Body of pancreas (tissue), 4 donors: ENCODE results near the gene ZCCHC17. TPM values are rescaled to one million over a fixed set of nuclear protein-coding genes. Genes with fewer than 3 reads are reported as not detected.

ENCODE experiments used
- ATAC-seq: fragments of 150-250 bp; one replicate; pipeline ENCODE4 v1.9.1; 2016
- DNase-seq, 4 donors: peaks; one replicate each; pipeline ENCODE4 v3.0.0-alpha.2; 2019
- H3K27ac ChIP-seq, 4 donors: fragments of 200-600 bp; sonication (generic); 1 replicate in 3 of 4; 2 replicates in 1 of 4; pipeline versions ENCODE4 v1.5.1 to v1.6.1; 2016 to 2019; ENCODE audit warnings: mild to moderate bottlenecking in 1 of 4, mixed read lengths in 1 of 4, moderate library complexity in 1 of 4
- H3K27me3 ChIP-seq, 2 donors: fragments of 200-600 bp; sonication (generic); one replicate each; pipeline ENCODE4 v1.6.0; 2016; ENCODE audit warnings: mild to moderate bottlenecking in 1 of 2
- H3K36me3 ChIP-seq, 2 donors: fragments of 200-600 bp; sonication (generic); replicated peaks in 1 of 2; 2 replicates each; pipeline ENCODE4 v1.5.1; 2016; ENCODE audit warnings: low read depth in 2 of 2; ENCODE audit not compliant: insufficient read depth in 1 of 2
- H3K4me1 ChIP-seq: fragments of 200-600 bp; sonication (generic); one replicate; pipeline ENCODE4 v1.6.0; 2016
- H3K4me3 ChIP-seq, 2 donors: fragments of 200-600 bp; sonication (generic); 1 replicate in 1 of 2; 2 replicates in 1 of 2; pipeline ENCODE4 v1.5.1; 2016 to 2019
- H3K9me3 ChIP-seq, 3 donors: fragments of 200-600 bp; sonication (generic); 1 replicate in 2 of 3; 2 replicates in 1 of 3; pipeline ENCODE4 v1.5.1; 2016
- CTCF ChIP-seq, 7 experiments: fragments of 450-650 bp in 4 of 7; fragments of 200-600 bp in 3 of 7; sonication (generic) in 3 of 7; IDR thresholded peaks; one replicate each; pipeline ENCODE4 v1.5.1; 2016 to 2019; ENCODE audit warnings: antibody characterized with exemption in 7 of 7
- POLR2A ChIP-seq, 3 donors: fragments of 450-650 bp; IDR thresholded peaks; one replicate each; pipeline ENCODE4 v1.6.1; 2016; ENCODE audit warnings: antibody characterized with exemption in 3 of 3, mild to moderate bottlenecking in 2 of 3
- WGBS, 2 donors: methylation state at CpG; one replicate each; pipeline ENCODE4 v1.1.5; 2017; 5-methylcytosine and 5-hydroxymethylcytosine counted together
- intact Hi-C: fragments of 100-400 bp; cut with DNase I; formaldehyde crosslinking; loops from one replicate; pipeline ENCODE4 v1.15.1; 2023
- total RNA-seq, 2 donors: library from RNA; depleted of rRNA; stranded (reverse); fragments of >200 nt; gene quantifications; one replicate each; pipeline ENCODE4 v1.1.0, GENCODE V29; 2016

The ZCCHC17 gene
- total RNA-seq, 2 donors from 2014 or later = 8.0 to 9.2 TPM

- ATAC-seq = no peak
- Histone ChIP-seq H3K4me3 (no peak overlapping the region), H3K27ac (no peak overlapping the region), H3K4me1 (peaks cover 8% of the 10 kb centered on the region), H3K27me3 (no peaks in the 10 kb centered on the region), H3K9me3 (no peaks in the 10 kb centered on the region), H3K36me3 (peaks cover 0 to 2% of the 10 kb centered on the region in 2 donors)
- no peak for DNase-seq
- intact Hi-C loops = no loop called here
- TF ChIP-seq POLR2A (IDR thresholded peaks at IDR 0.05) = no peak
- TF ChIP-seq CTCF (IDR thresholded peaks at IDR 0.05) = no peak
- WGBS, 2 donors = 94 to 100% methylated on average over 1 to 3 of the region's 3 CpGs
Measured at GRCh38 chr1:31362032-31362431, 65.2 kb downstream of the ZCCHC17 start.

GRCh38 chr1:31364561-31365250 lies 67.9 kb downstream of the ZCCHC17 start:
- TF ChIP-seq POLR2A (IDR thresholded peaks at IDR 0.05) (no peak), CTCF (IDR thresholded peaks at IDR 0.05) (no peak)
- Histone ChIP-seq H3K36me3 (peaks cover 0 to 2% of the 10 kb centered on the region in 2 donors), H3K4me1 (peaks cover 18% of the 10 kb centered on the region), H3K27me3 (no peaks in the 10 kb centered on the region), H3K27ac (peak overlapping the region in 1 of 4 donors; percentile 32), H3K9me3 (no peaks in the 10 kb centered on the region), H3K4me3 (no peak overlapping the region)
- ATAC-seq = no peak
- 75 to 77% methylated on average over 3 of the region's 3 CpGs for WGBS, 2 donors
- DNase-seq = peak in 1 of 4 donors; percentile 31
- intact Hi-C loops = no loop called here

- Histone ChIP-seq H3K4me3 (no peak overlapping the region), H3K27me3 (no peaks in the 10 kb centered on the region), H3K27ac (no peak overlapping the region), H3K4me1 (peaks cover 24% of the 10 kb centered on the region), H3K9me3 (no peaks in the 10 kb centered on the region), H3K36me3 (peaks cover 0 to 2% of the 10 kb centered on the region in 2 donors)
- intact Hi-C loops = no loop called here
- ATAC-seq = no peak
- no peak for DNase-seq
- TF ChIP-seq POLR2A (IDR thresholded peaks at IDR 0.05) (no peak), CTCF (IDR thresholded peaks at IDR 0.05) (no peak)
- 81 to 86% methylated on average over 2 of the region's 2 CpGs for WGBS, 2 donors
Measured at GRCh38 chr1:31366796-31367195, 70.0 kb downstream of the ZCCHC17 start.

GRCh38 chr1:31368611-31369107 lies 71.8 kb downstream of the ZCCHC17 start:
- intact Hi-C loops = no loop called here
- peak in 1 of 4 donors; percentile 11 for DNase-seq
- Histone ChIP-seq H3K4me3 (no peak overlapping the region), H3K27me3 (no peaks in the 10 kb centered on the region), H3K36me3 (peaks cover 0 to 2% of the 10 kb centered on the region in 2 donors), H3K27ac (peak overlapping the region in 3 of 4 donors; percentile 3 to 50 (median 9)), H3K9me3 (no peaks in the 10 kb centered on the region), H3K4me1 (peaks cover 40% of the 10 kb centered on the region)
- no peak for TF ChIP-seq CTCF (IDR thresholded peaks at IDR 0.05)
- no peak for TF ChIP-seq POLR2A (IDR thresholded peaks at IDR 0.05)
- peak; percentile 45 for ATAC-seq
- 80 to 87% methylated on average over 2 to 3 of the region's 3 CpGs for WGBS, 2 donors

- WGBS, 2 donors = 76 to 85% methylated on average over 2 of the region's 2 CpGs
- H3K4me1 ChIP-seq = peaks cover 45% of the 10 kb centered on the region
- ATAC-seq = no peak
Measured at GRCh38 chr1:31370021-31370420, 73.2 kb downstream of the ZCCHC17 start.

More at GRCh38 chr1:31370021-31370420, 73.2 kb downstream of the ZCCHC17 start:
- DNase-seq = no peak
- Histone ChIP-seq H3K27ac (no peak overlapping the region), H3K4me3 (no peak overlapping the region), H3K27me3 (no peaks in the 10 kb centered on the region), H3K36me3 (peaks cover 0 to 1% of the 10 kb centered on the region in 2 donors), H3K9me3 (no peaks in the 10 kb centered on the region)
- TF ChIP-seq POLR2A (IDR thresholded peaks at IDR 0.05) (no peak), CTCF (IDR thresholded peaks at IDR 0.05) (no peak)
- intact Hi-C loops = no loop called here
